ENCODE data around the gene ACIN1. TPM values are rescaled to one million over a fixed set of nuclear protein-coding genes. Genes with fewer than 3 reads are reported as not detected.
A peak's percentile ranks its signal among the peaks of the same experiment; 100 is the strongest.

ACIN1 gene
- total RNA-seq, 1 experiment from 2014 or later: 171 TPM

GRCh38 chr14:23129759-23130316, 34.9 kb upstream of the ACIN1 start:
- H3K9me2 ChIP-seq (ENCODE audit: insufficient read depth): no peaks in the 10 kb centered on the region
- intact Hi-C loops (cut with micrococcal nuclease; ENCODE audit: unreplicated experiment): loop anchor here (10.0 kb wide), 1 partner anchor 135 kb away; no protein-coding TSS in a partner anchor
- peaks cover 12% of the 10 kb centered on the region for H3F3A ChIP-seq (ENCODE audit: insufficient read depth, low read depth)
- TF ChIP-seq EZH2 (IDR thresholded peaks at IDR 0.05; ENCODE audit: low read depth): no peak
- H3K9me3 ChIP-seq (ENCODE audit: insufficient read depth, low read depth): no peaks in the 10 kb centered on the region
- H3K36me3 ChIP-seq (ENCODE audit: low read depth): no peaks in the 10 kb centered on the region
- peaks cover 20% of the 10 kb centered on the region for H3K4me1 ChIP-seq (replicated peaks; ENCODE audit: insufficient read depth)
- H3K4me3 ChIP-seq: no peak overlapping the region
- peak overlapping the region; percentile 41 for H3K27ac ChIP-seq
- no peaks in the 10 kb centered on the region for H4K20me1 ChIP-seq (ENCODE audit: insufficient read depth)
- BruUV-seq (replicated peaks): no TSS peak
- no peaks in the 10 kb centered on the region for H3K27me3 ChIP-seq (ENCODE audit: insufficient read depth, low read depth)
- CTCF ChIA-PET: no interaction called here
- H3K4me2 ChIP-seq: peak overlapping the region; percentile 56
- no peak overlapping the region for H2AFZ ChIP-seq
- DNase-seq: peak in 1 of 2 experiments; percentile 88
- POLR2A ChIA-PET (ENCODE audit: unreplicated experiment): no interaction called here
- no peaks in the 10 kb centered on the region for H3K79me2 ChIP-seq (ENCODE audit: low read depth)

GRCh38 chr14:23128969-23129758, 34.2 kb upstream of the ACIN1 start:
- ChIA-PET POLR2A (ENCODE audit: unreplicated experiment) (no interaction called here), CTCF (no interaction called here)
- Histone ChIP-seq H3K4me2 (peak overlapping the region; percentile 56; the same call in 1 of the 2 replicates), H3K4me3 (no peak overlapping the region), H4K20me1 (ENCODE audit: insufficient read depth) (no peaks in the 10 kb centered on the region), H3K27ac (0 out of 2 replicates have a peak overlapping the region, but pooled peaks have one; percentile 41), H3K27me3 (ENCODE audit: insufficient read depth, low read depth) (no peaks in the 10 kb centered on the region), H3K9me3 (ENCODE audit: insufficient read depth, low read depth) (no peaks in the 10 kb centered on the region), H3K4me1 (replicated peaks; ENCODE audit: insufficient read depth) (peaks cover 20% of the 10 kb centered on the region), H2AFZ (no peak overlapping the region), H3K79me2 (ENCODE audit: low read depth) (no peaks in the 10 kb centered on the region), H3K9me2 (ENCODE audit: insufficient read depth) (no peaks in the 10 kb centered on the region), H3K36me3 (ENCODE audit: low read depth) (no peaks in the 10 kb centered on the region), H3F3A (ENCODE audit: insufficient read depth, low read depth) (peaks cover 12% of the 10 kb centered on the region)
- no TSS peak for BruUV-seq (replicated peaks)
- no peak for TF ChIP-seq EZH2 (IDR thresholded peaks at IDR 0.05; ENCODE audit: low read depth)
- no peak for TF ChIP-seq CTCF (conservative IDR thresholded peaks at IDR 0.05)
- intact Hi-C loops (cut with micrococcal nuclease; ENCODE audit: unreplicated experiment): loop anchor here (10.0 kb wide), 1 partner anchor 136 kb away; no protein-coding TSS in a partner anchor
- no peak for DNase-seq

- intact Hi-C loops (cut with micrococcal nuclease; ENCODE audit: unreplicated experiment): loop anchor here (10.0 kb wide), 1 partner anchor 137 kb away; no protein-coding TSS in a partner anchor
- no peak overlapping the region for H3K27ac ChIP-seq
- H3K27me3 ChIP-seq (ENCODE audit: insufficient read depth, low read depth): no peaks in the 10 kb centered on the region
- no peak for DNase-seq
- CTCF ChIA-PET: no interaction called here
- H3F3A ChIP-seq (ENCODE audit: insufficient read depth, low read depth): peaks cover 12% of the 10 kb centered on the region
- TF ChIP-seq CTCF (conservative IDR thresholded peaks at IDR 0.05) (no peak), EZH2 (IDR thresholded peaks at IDR 0.05; ENCODE audit: low read depth) (no peak)
- peaks cover 20% of the 10 kb centered on the region for H3K4me1 ChIP-seq (replicated peaks; ENCODE audit: insufficient read depth)
- no peaks in the 10 kb centered on the region for H3K79me2 ChIP-seq (ENCODE audit: low read depth)
- BruUV-seq (replicated peaks): no TSS peak
- H3K4me2 ChIP-seq: no peak overlapping the region
- POLR2A ChIA-PET (ENCODE audit: unreplicated experiment): no interaction called here
- H2AFZ ChIP-seq: no peak overlapping the region
- no peaks in the 10 kb centered on the region for H3K9me3 ChIP-seq (ENCODE audit: insufficient read depth, low read depth)
- H4K20me1 ChIP-seq (ENCODE audit: insufficient read depth): no peaks in the 10 kb centered on the region
- H3K4me3 ChIP-seq: no peak overlapping the region
- no peaks in the 10 kb centered on the region for H3K36me3 ChIP-seq (ENCODE audit: low read depth)
- H3K9me2 ChIP-seq (ENCODE audit: insufficient read depth): no peaks in the 10 kb centered on the region
These were observed 32.9 kb upstream of the ACIN1 start for GRCh38 chr14:23127861-23128260.
